Neuronal stem cell (in vitro differentiated cells): ENCODE measurements around the gene PNRC2.
A peak's percentile ranks its signal among the peaks of the same experiment; 100 is the strongest.

ENCODE experiments used
- DNase-seq: peaks from one replicate; pipeline ENCODE4 v3.0.0-alpha.2; 2013; ENCODE audit warnings: low spot score
- H2AFZ ChIP-seq: one replicate; pipeline ENCODE4 v1.6.1; 2013; ENCODE audit warnings: mild to moderate bottlenecking, low read length, inconsistent platforms
- H2AK5ac ChIP-seq: 2 replicates; pipeline ENCODE4 v1.6.1; 2013; ENCODE audit warnings: low read depth, mild to moderate bottlenecking, inconsistent platforms, low read length, moderate library complexity, mixed read lengths
- H2BK120ac ChIP-seq: 2 replicates; pipeline ENCODE4 v1.6.1; 2013; ENCODE audit warnings: low read depth, mild to moderate bottlenecking, inconsistent platforms, low read length, moderate library complexity, mixed read lengths
- H2BK12ac ChIP-seq: one replicate; pipeline ENCODE4 v1.6.1; 2013; ENCODE audit warnings: low read length, inconsistent platforms
- H2BK15ac ChIP-seq: 2 replicates; pipeline ENCODE4 v1.6.1; 2013; ENCODE audit warnings: mild to moderate bottlenecking, low read length, inconsistent platforms, mixed read lengths
- H2BK5ac ChIP-seq: one replicate; pipeline ENCODE4 v1.6.1; 2013; ENCODE audit warnings: inconsistent platforms, mild to moderate bottlenecking, low read length, moderate library complexity
- H3K14ac ChIP-seq: one replicate; pipeline ENCODE4 v1.6.1; 2013; ENCODE audit warnings: low read length, inconsistent platforms
- H3K18ac ChIP-seq: 2 replicates; pipeline ENCODE4 v1.6.1; 2013; ENCODE audit warnings: low read length, inconsistent platforms
- H3K23ac ChIP-seq: 2 replicates; pipeline ENCODE4 v1.6.1; 2013; ENCODE audit warnings: low read depth, mild to moderate bottlenecking, mixed read lengths, low read length, inconsistent platforms; ENCODE audit not compliant: poor library complexity
- H3K27ac ChIP-seq: replicated peaks from 3 replicates; pipeline ENCODE4 v1.5.1; 2013; ENCODE audit warnings: low read length, inconsistent platforms
- H3K27me3 ChIP-seq, 3 experiments: 2 replicates each; pipeline ENCODE4 v1.6.1; 2013; ENCODE audit warnings: low read length in 3 of 3, mild to moderate bottlenecking in 2 of 3, inconsistent platforms in 1 of 3, low read depth in 1 of 3, mixed read lengths in 1 of 3, moderate library complexity in 1 of 3; ENCODE audit not compliant: control insufficient read depth in 3 of 3, insufficient read depth in 3 of 3
- H3K36me3 ChIP-seq, 2 donors: replicated peaks in 1 of 2; 2 replicates each; pipeline ENCODE4 v1.6.1; 2013; ENCODE audit warnings: low read length in 2 of 2; ENCODE audit not compliant: control insufficient read depth in 2 of 2, insufficient read depth in 2 of 2
- H3K4ac ChIP-seq: 2 replicates; pipeline ENCODE4 v1.6.1; 2013; ENCODE audit warnings: inconsistent platforms, mild to moderate bottlenecking, low read length, moderate library complexity
- H3K4me1 ChIP-seq, 2 donors: 1 replicate in 1 of 2; 2 replicates in 1 of 2; pipeline ENCODE4 v1.6.1; 2013; ENCODE audit warnings: low read length in 2 of 2, low read depth in 1 of 2; ENCODE audit not compliant: control insufficient read depth in 2 of 2, insufficient read depth in 1 of 2
- H3K4me2 ChIP-seq: one replicate; pipeline ENCODE4 v1.6.1; 2013; ENCODE audit warnings: mild to moderate bottlenecking, low read length, inconsistent platforms; ENCODE audit not compliant: insufficient read depth, poor library complexity, severe bottlenecking
- H3K4me3 ChIP-seq, 2 donors: 2 replicates each; pipeline ENCODE4 v1.5.1; 2013; ENCODE audit warnings: low read length in 2 of 2, mild to moderate bottlenecking in 2 of 2, inconsistent platforms in 1 of 2, moderate library complexity in 1 of 2
- H3K79me1 ChIP-seq: one replicate; pipeline ENCODE4 v1.6.1; 2013; ENCODE audit warnings: low read depth, mild to moderate bottlenecking, inconsistent platforms, low read length, moderate library complexity
- H3K9ac ChIP-seq: one replicate; pipeline ENCODE4 v1.6.1; 2013; ENCODE audit warnings: mild to moderate bottlenecking, low read depth, low read length, inconsistent platforms; ENCODE audit not compliant: poor library complexity
- H3K9me3 ChIP-seq, 2 donors: replicated peaks in 1 of 2; 2 replicates each; pipeline versions ENCODE3 to v1.6.1; 2013; ENCODE audit warnings: low read length in 2 of 2, mild to moderate bottlenecking in 2 of 2, inconsistent platforms in 1 of 2, low read depth in 1 of 2, mixed read lengths in 1 of 2, moderate library complexity in 1 of 2; ENCODE audit not compliant: control insufficient read depth in 2 of 2, insufficient read depth in 1 of 2
- H4K8ac ChIP-seq: one replicate; pipeline ENCODE4 v1.6.1; 2013; ENCODE audit warnings: low read depth, mild to moderate bottlenecking, inconsistent platforms, low read length, moderate library complexity
- H4K91ac ChIP-seq: one replicate; pipeline ENCODE4 v1.6.1; 2013; ENCODE audit warnings: low read length, low read depth, mild to moderate bottlenecking, inconsistent platforms; ENCODE audit not compliant: poor library complexity
- WGBS, 2 donors: extraction: QIAGEN DNeasy Blood & Tissue Kit; methylation state at CpG; one replicate each; pipeline ENCODE4 v1.1.7; 2013; ENCODE audit warnings: missing lambda C conversion rate in 2 of 2, mixed read lengths in 1 of 2; ENCODE audit not compliant: insufficient read length in 2 of 2, insufficient replicate concordance in 1 of 2; ENCODE audit errors: extremely low coverage in 2 of 2; 5-methylcytosine and 5-hydroxymethylcytosine counted together

Gene PNRC2

DNA sequence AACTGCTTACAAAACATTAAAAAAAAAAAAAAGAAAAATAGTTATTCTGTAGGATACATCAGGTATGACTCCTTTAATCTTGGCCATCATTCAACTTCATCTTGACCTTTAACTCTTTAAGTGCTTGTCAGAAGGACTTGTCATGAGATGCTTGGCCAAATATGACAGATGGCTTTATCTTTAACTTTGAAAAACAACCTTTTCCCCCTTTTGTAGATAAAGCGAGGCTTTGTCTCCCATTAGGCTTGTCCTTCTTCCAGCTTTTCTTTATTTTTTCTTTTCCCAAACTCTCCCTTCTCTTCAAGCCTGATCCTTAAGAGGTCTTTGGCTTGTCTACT, 18.2 kb downstream of the PNRC2 start:
- H3K18ac ChIP-seq = no peak overlapping the region
- H3K9me3 ChIP-seq = no peaks in the 10 kb centered on the region
- H3K14ac ChIP-seq = no peak overlapping the region
- no peak overlapping the region for H2AK5ac ChIP-seq
- H3K4me1 ChIP-seq = peaks cover 6 to 9% of the 10 kb centered on the region in 2 donors
- no peak overlapping the region for H3K4me2 ChIP-seq
- H3K23ac ChIP-seq = no peak overlapping the region
- H4K8ac ChIP-seq = no peak overlapping the region
- no peak overlapping the region for H3K27ac ChIP-seq
- H3K27me3 ChIP-seq = no peaks in the 10 kb centered on the region
- H3K4me3 ChIP-seq = peak overlapping the region in 1 of 2 donors; percentile 97
- H2BK15ac ChIP-seq = no peak overlapping the region
- H4K91ac ChIP-seq = no peak overlapping the region
- no peak overlapping the region for H2BK5ac ChIP-seq
- no peak overlapping the region for H2AFZ ChIP-seq
- no CpG with 5 or more reads among the region's 1 CpG for WGBS, 2 donors
- H3K79me1 ChIP-seq = peaks cover under 1% of the 10 kb centered on the region
- H2BK12ac ChIP-seq = no peak overlapping the region
- no peak overlapping the region for H3K4ac ChIP-seq
- H3K9ac ChIP-seq = no peak overlapping the region
- DNase-seq = no peak
- H2BK120ac ChIP-seq = no peak overlapping the region
- peaks cover 13 to 62% of the 10 kb centered on the region in 2 donors for H3K36me3 ChIP-seq

- Histone ChIP-seq H2BK120ac (no peak overlapping the region), H3K18ac (no peak overlapping the region), H3K79me1 (no peaks in the 10 kb centered on the region), H3K4me1 (peaks cover 6 to 9% of the 10 kb centered on the region in 2 donors), H2AFZ (no peak overlapping the region), H2AK5ac (no peak overlapping the region), H3K36me3 (peaks cover 10 to 52% of the 10 kb centered on the region in 2 donors), H3K9me3 (no peaks in the 10 kb centered on the region), H2BK15ac (no peak overlapping the region), H3K14ac (no peak overlapping the region), H3K27ac (no peak overlapping the region), H3K4ac (no peak overlapping the region), H2BK12ac (no peak overlapping the region), H4K91ac (no peak overlapping the region), H3K27me3 (no peaks in the 10 kb centered on the region), H4K8ac (no peak overlapping the region), H3K9ac (no peak overlapping the region), H3K4me3 (peak overlapping the region in 1 of 2 donors; percentile 97), H3K23ac (no peak overlapping the region), H3K4me2 (peak overlapping the region; percentile 23), H2BK5ac (no peak overlapping the region)
- no CpG with 5 or more reads among the region's 4 CpGs for WGBS, 2 donors
- no peak for DNase-seq
Observed at GRCh38 chr1:23978805-23979204, 19.2 kb downstream of the PNRC2 start.

GRCh38 chr1:23979387-23979880, 19.8 kb downstream of the PNRC2 start:
- Histone ChIP-seq H3K79me1 (no peaks in the 10 kb centered on the region), H2BK120ac (no peak overlapping the region), H3K4me1 (peaks cover 6 to 9% of the 10 kb centered on the region in 2 donors), H3K4me3 (peak overlapping the region; percentile 95 to 97), H3K27ac (peak overlapping the region; percentile 97), H3K36me3 (peaks cover 7 to 46% of the 10 kb centered on the region in 2 donors), H2AK5ac (no peak overlapping the region), H3K4ac (no peak overlapping the region), H3K14ac (no peak overlapping the region), H3K9ac (no peak overlapping the region), H3K4me2 (peak overlapping the region; percentile 2), H2AFZ (peak overlapping the region; percentile 89), H3K18ac (peak overlapping the region; percentile 100), H3K9me3 (no peaks in the 10 kb centered on the region), H2BK15ac (no peak overlapping the region), H3K27me3 (no peaks in the 10 kb centered on the region), H3K23ac (peak overlapping the region; percentile 100), H2BK12ac (no peak overlapping the region), H4K91ac (no peak overlapping the region), H4K8ac (no peak overlapping the region), H2BK5ac (peak overlapping the region; percentile 97)
- DNase-seq = no peak
- WGBS, 2 donors = no CpG with 5 or more reads among the region's 13 CpGs

- peak within 1 kb of the TSS; percentile 40 for H2AK5ac ChIP-seq
- H3K4ac ChIP-seq = peak within 1 kb of the TSS; percentile 99
- peaks cover 4 to 39% of the 10 kb centered on the region in 2 donors for H3K36me3 ChIP-seq
- peak within 1 kb of the TSS; percentile 100 for H3K9ac ChIP-seq
- peak within 1 kb of the TSS; percentile 95 to 97 for H3K4me3 ChIP-seq
- H3K79me1 ChIP-seq = no peaks in the 10 kb centered on the region
- H2BK5ac ChIP-seq = peak within 1 kb of the TSS; percentile 97
- H3K27ac ChIP-seq = peak within 1 kb of the TSS; percentile 97
- H3K14ac ChIP-seq = peak within 1 kb of the TSS; percentile 100
- peak within 1 kb of the TSS; percentile 100 for H3K18ac ChIP-seq
- peak within 1 kb of the TSS; percentile 100 for H3K23ac ChIP-seq
- peak within 1 kb of the TSS; percentile 2 for H3K4me2 ChIP-seq
- DNase-seq = peak; percentile 97
- H3K4me1 ChIP-seq = peaks cover 6 to 9% of the 10 kb centered on the region in 2 donors
- peak within 1 kb of the TSS; percentile 98 for H2BK12ac ChIP-seq
- no peaks in the 10 kb centered on the region for H3K9me3 ChIP-seq
- no peak within 1 kb of the TSS for H4K8ac ChIP-seq
- H4K91ac ChIP-seq = no peak within 1 kb of the TSS
- H3K27me3 ChIP-seq = no peaks in the 10 kb centered on the region
- H2BK15ac ChIP-seq = no peak within 1 kb of the TSS
- no CpG with 5 or more reads among the region's 84 CpGs for WGBS, 2 donors
- H2AFZ ChIP-seq = peak within 1 kb of the TSS; percentile 89
- no peak within 1 kb of the TSS for H2BK120ac ChIP-seq
Observed at GRCh38 chr1:23979881-23980727, 20.5 kb downstream of the PNRC2 start, which contains the start of gene SRSF10. Gene SRSF10, minus strand, starts transcription at chr1:23980327. Its CDS starts 72 bp downstream, at chr1:23980255.
